ENCODE results near the gene SRRM2. TPM values are rescaled to one million over a fixed set of nuclear protein-coding genes. Genes with fewer than 3 reads are reported as not detected.
A peak's percentile ranks its signal among the peaks of the same experiment; 100 is the strongest.

SRRM2 gene
- total RNA-seq, 3 donors from 2014 or later (not counting 1 experiment from before 2014, with no cell fraction given): 1,131 to 1,162 (median 1,149) TPM

- Histone ChIP-seq H3K27me3 (ENCODE audit: control insufficient read depth, insufficient read depth, low read length) (peaks cover 5% of the 10 kb centered on the region), H3K27ac (ENCODE audit: low read length) (no peak overlapping the region), H3K36me3 (ENCODE audit: control insufficient read depth, insufficient read depth, low read length) (no peaks in the 10 kb centered on the region), H3K4me3 (ENCODE audit: low read length) (no peak overlapping the region), H3K9me3 (ENCODE audit: control insufficient read depth, insufficient read depth, low read length) (no peaks in the 10 kb centered on the region), H3K4me1 (ENCODE audit: control insufficient read depth, insufficient read depth, low read length) (peaks cover 28% of the 10 kb centered on the region)
- no peak for ATAC-seq
- intact Hi-C loops (cut with micrococcal nuclease): no loop called here
- Mint-ChIP-seq H3K27me3 (ENCODE audit: low read depth in 2 of 2) (peaks cover 6 to 19% of the 10 kb centered on the region in 2 donors), H3K4me1 (peaks cover 0 to 18% of the 10 kb centered on the region in 2 donors), H3K4me3 (no peak overlapping the region), H3K27ac (no peak overlapping the region), H3K36me3 (no peaks in the 10 kb centered on the region), H3K9me3 (no peaks in the 10 kb centered on the region)
- no peak for TF ChIP-seq CTCF (IDR thresholded peaks at IDR 0.05)
- 58% methylated on average over 3 of the region's 3 CpGs for WGBS (ENCODE audit: insufficient coverage)
- DNase-seq: no peak
Measured at GRCh38 chr16:2786826-2787151, 34.4 kb downstream of the SRRM2 start.

GRCh38 chr16:2787406-2787805 is 35.0 kb downstream of the SRRM2 start, which contains the start of gene PRSS33:
TSS of gene PRSS33 (minus strand) at chr16:2787560. CDS start at chr16:2786547, 1,013 bp downstream.
- H3K4me3 Mint-ChIP-seq: peak within 1 kb of the TSS; percentile 35
- H3K27ac Mint-ChIP-seq: no peak within 1 kb of the TSS
- intact Hi-C loops (cut with micrococcal nuclease): no loop called here
- no peaks in the 10 kb centered on the region for H3K36me3 Mint-ChIP-seq
- H3K4me1 ChIP-seq (ENCODE audit: control insufficient read depth, insufficient read depth, low read length): peaks cover 28% of the 10 kb centered on the region
- peaks cover 5% of the 10 kb centered on the region for H3K27me3 ChIP-seq (ENCODE audit: control insufficient read depth, insufficient read depth, low read length)
- H3K4me1 Mint-ChIP-seq: peaks cover 0 to 18% of the 10 kb centered on the region in 2 donors
- H3K4me3 ChIP-seq (ENCODE audit: low read length): no peak within 1 kb of the TSS
- no peak within 1 kb of the TSS for H3K27ac ChIP-seq (ENCODE audit: low read length)
- no peaks in the 10 kb centered on the region for H3K9me3 Mint-ChIP-seq
- H3K36me3 ChIP-seq (ENCODE audit: control insufficient read depth, insufficient read depth, low read length): no peaks in the 10 kb centered on the region
- no peaks in the 10 kb centered on the region for H3K9me3 ChIP-seq (ENCODE audit: control insufficient read depth, insufficient read depth, low read length)
- H3K27me3 Mint-ChIP-seq (ENCODE audit: low read depth in 2 of 2): peaks cover 6 to 22% of the 10 kb centered on the region in 2 donors
- ATAC-seq (peak in 1 of 3 donors; percentile 18), DNase-seq (no peak)
- WGBS (ENCODE audit: insufficient coverage): 11% methylated on average over 10 of the region's 10 CpGs
- TF ChIP-seq CTCF (IDR thresholded peaks at IDR 0.05): no peak

- DNase-seq (no peak), ATAC-seq (no peak)
- Mint-ChIP-seq H3K27me3 (ENCODE audit: low read depth in 2 of 2) (peaks cover 6 to 23% of the 10 kb centered on the region in 2 donors), H3K4me1 (peaks cover 0 to 18% of the 10 kb centered on the region in 2 donors), H3K4me3 (no peak overlapping the region), H3K9me3 (no peaks in the 10 kb centered on the region), H3K36me3 (no peaks in the 10 kb centered on the region), H3K27ac (no peak overlapping the region)
- no peak overlapping the region for H3K27ac ChIP-seq (ENCODE audit: low read length)
- no peak overlapping the region for H3K4me3 ChIP-seq (ENCODE audit: low read length)
- 48% methylated on average over 7 of the region's 7 CpGs for WGBS (ENCODE audit: insufficient coverage)
- peaks cover 28% of the 10 kb centered on the region for H3K4me1 ChIP-seq (ENCODE audit: control insufficient read depth, insufficient read depth, low read length)
- no peaks in the 10 kb centered on the region for H3K9me3 ChIP-seq (ENCODE audit: control insufficient read depth, insufficient read depth, low read length)
- H3K27me3 ChIP-seq (ENCODE audit: control insufficient read depth, insufficient read depth, low read length): peaks cover 5% of the 10 kb centered on the region
- intact Hi-C loops (cut with micrococcal nuclease): no loop called here
- H3K36me3 ChIP-seq (ENCODE audit: control insufficient read depth, insufficient read depth, low read length): no peaks in the 10 kb centered on the region
- TF ChIP-seq CTCF (IDR thresholded peaks at IDR 0.05): no peak
Measured at GRCh38 chr16:2787961-2788360, 35.5 kb downstream of the SRRM2 start.

GRCh38 chr16:2790631-2791030 is 38.2 kb downstream of the SRRM2 start:
- Histone ChIP-seq H3K9me3 (ENCODE audit: control insufficient read depth, insufficient read depth, low read length) (no peaks in the 10 kb centered on the region), H3K27me3 (ENCODE audit: control insufficient read depth, insufficient read depth, low read length) (peaks cover 5% of the 10 kb centered on the region), H3K4me1 (ENCODE audit: control insufficient read depth, insufficient read depth, low read length) (peaks cover 18% of the 10 kb centered on the region), H3K36me3 (ENCODE audit: control insufficient read depth, insufficient read depth, low read length) (no peaks in the 10 kb centered on the region), H3K4me3 (ENCODE audit: low read length) (no peak overlapping the region), H3K27ac (ENCODE audit: low read length) (no peak overlapping the region)
- DNase-seq: no peak
- no peak for ATAC-seq
- H3K36me3 Mint-ChIP-seq: no peaks in the 10 kb centered on the region
- WGBS (ENCODE audit: insufficient coverage): 75% methylated on average over 5 of the region's 5 CpGs
- H3K4me1 Mint-ChIP-seq: peaks cover 0 to 14% of the 10 kb centered on the region in 2 donors
- intact Hi-C loops (cut with micrococcal nuclease): no loop called here
- H3K27me3 Mint-ChIP-seq (ENCODE audit: low read depth in 2 of 2): peaks cover 12 to 23% of the 10 kb centered on the region in 2 donors
- no peak for TF ChIP-seq CTCF (IDR thresholded peaks at IDR 0.05)
- no peak overlapping the region for H3K27ac Mint-ChIP-seq
- no peaks in the 10 kb centered on the region for H3K9me3 Mint-ChIP-seq
- no peak overlapping the region for H3K4me3 Mint-ChIP-seq
